Amygdala (tissue), 56 donors: ENCODE measurements around the gene KIF3B.

Experiments
- DNase-seq, 56 donors: peaks; one replicate each; lab custom pipeline; 2025; lab: John Stamatoyannopoulos, UW

The KIF3B gene

GRCh38 chr20:32277361-32278198, at the start of gene KIF3B:
Gene KIF3B (plus strand): TSS chr20:32277651. CDS start chr20:32309778, 32,127 bp downstream.
- DNase-seq: peak; percentile 30 to 89 (median 78)

DNA sequence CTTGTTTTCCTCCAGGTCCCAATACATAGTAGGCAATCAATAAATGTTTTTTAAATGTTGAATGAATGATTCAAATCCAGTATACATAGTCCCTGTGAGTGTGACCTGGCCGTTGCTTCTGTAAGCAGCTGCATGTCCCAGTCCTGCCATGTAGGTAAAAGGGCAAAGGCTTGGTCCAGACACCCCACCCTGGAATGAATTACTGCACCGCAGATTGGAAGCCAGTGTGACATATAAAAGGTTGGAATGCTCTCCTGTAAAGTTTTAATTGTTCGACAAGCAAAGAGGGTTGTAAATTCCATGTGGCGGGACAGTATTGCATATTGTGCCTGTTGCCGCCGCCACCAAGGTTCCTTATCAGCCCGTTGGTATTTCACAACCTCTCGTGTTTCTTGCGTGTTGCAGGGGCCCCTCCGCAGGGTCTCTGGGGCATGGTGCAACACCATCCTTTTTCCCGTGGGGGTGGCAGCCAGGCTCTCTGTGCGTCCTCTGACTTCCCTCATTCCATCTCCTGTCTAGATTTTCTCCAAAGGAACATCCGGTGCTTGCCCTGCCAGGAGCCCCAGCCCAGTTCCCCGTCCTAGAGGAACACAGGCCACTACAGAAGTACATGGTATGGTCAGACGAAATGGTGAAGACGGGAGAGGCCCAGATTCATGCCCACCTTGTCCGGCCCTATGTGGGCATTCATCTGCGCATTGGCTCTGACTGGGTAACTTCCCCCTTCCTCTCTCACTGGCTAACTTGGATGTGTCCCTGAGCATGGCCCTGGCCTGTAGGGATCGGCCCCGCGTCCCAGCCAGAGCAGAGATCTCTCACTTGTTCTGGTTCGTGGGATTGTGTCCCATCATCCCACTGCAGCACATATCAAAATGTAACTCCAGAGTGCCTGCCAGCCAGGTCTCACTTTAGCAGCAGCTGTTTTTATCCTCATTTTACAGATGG, 49.4 kb upstream of the KIF3B start:
- peak in 4 of 56 donors; percentile 2 to 27 (median 6) for DNase-seq

DNA sequence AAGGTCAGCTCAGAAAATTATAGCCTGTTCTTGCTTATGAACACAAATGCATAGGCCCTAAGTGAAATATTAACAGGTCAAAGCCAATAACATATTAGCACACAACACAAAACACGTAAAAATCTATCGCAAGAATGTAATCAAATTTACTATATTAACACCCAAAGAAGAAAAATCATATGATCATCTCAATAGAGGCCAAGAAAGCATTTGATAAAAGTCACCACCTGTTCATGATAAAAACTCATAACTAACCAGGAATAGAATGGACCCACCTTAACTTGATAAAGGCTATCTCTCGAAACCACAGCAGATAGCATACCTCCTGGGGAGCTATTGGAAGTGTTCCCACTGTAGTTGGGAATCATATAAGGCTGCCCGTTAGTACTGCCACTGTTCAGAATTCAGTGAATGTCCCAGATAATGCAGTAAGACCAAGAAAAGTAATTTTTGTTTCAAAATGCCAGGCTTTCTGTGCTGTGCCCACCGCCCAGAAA, 48.2 kb upstream of the KIF3B start:
- no peak for DNase-seq

DNA sequence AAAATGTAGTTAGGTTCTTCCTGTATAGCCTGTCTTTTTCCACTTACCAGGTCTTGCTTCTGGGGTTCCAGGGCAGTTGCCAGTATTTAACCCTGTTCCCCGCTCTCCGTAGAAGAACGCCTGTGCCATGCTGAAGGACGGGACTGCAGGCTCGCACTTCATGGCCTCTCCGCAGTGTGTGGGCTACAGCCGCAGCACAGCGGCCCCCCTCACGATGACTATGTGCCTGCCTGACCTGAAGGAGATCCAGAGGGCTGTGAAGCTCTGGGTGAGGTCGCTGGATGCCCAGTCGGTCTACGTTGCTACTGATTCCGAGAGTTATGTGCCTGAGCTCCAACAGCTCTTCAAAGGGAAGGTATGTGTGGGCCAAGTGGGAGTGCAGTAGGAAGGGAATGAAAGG, 46.7 kb upstream of the KIF3B start:
- no peak for DNase-seq

DNA sequence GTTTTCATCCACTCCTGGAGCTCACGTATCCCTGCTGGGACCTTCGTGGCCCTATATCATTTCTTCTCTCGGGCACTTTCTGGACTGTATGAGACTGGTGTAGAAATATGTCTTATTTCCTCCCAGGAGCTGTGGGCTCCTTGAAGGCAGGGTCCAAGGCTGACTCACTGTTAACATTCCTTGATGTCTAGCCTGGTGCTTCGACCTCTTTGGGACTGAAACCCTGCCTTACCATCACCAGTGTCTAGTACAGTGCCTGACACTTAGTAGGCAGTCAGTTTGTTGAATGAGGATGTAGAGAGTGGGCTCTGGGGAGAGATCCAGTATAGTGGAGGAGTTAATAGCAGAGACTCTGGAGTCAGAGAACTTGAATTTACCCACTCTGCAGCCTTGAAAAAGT, 46.2 kb upstream of the KIF3B start:
- DNase-seq: no peak

GRCh38 chr20:32231847-32232246, 45.6 kb upstream of the KIF3B start:
- DNase-seq: peak in 3 of 56 donors; percentile 5 to 36 (median 16)

- DNase-seq: no peak
Measured at GRCh38 chr20:32232326-32232886, 45.0 kb upstream of the KIF3B start.

GRCh38 chr20:32233286-32233685, 44.2 kb upstream of the KIF3B start:
- DNase-seq: no peak

- no peak for DNase-seq
Measured at GRCh38 chr20:32234135-32234808, 43.2 kb upstream of the KIF3B start.

- DNase-seq: no peak
Measured at GRCh38 chr20:32235331-32236047, 42.0 kb upstream of the KIF3B start.

GRCh38 chr20:32236048-32236533, 41.4 kb upstream of the KIF3B start:
- DNase-seq: no peak

DNA sequence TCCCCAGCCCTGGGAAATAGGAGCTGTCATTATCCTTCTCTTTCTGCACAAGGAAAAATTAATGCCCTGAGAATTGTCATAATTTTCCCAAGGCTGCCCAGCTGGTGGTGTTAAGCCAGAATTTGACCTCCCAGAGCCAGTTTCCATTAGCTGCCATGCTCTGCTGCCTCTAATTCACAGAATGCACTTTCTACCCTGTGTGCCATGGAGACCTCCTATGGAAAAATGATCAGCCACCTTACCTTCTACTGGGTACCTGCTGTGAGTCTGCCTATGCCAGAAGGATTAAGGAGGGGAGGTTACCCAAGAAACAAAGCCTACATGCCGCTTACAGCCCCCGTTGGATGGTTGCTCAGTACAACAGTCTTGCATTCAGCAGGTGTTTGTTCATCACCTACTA, 40.6 kb upstream of the KIF3B start:
- no peak for DNase-seq

- DNase-seq: no peak
Measured at GRCh38 chr20:32237419-32237818, 40.0 kb upstream of the KIF3B start.

DNA sequence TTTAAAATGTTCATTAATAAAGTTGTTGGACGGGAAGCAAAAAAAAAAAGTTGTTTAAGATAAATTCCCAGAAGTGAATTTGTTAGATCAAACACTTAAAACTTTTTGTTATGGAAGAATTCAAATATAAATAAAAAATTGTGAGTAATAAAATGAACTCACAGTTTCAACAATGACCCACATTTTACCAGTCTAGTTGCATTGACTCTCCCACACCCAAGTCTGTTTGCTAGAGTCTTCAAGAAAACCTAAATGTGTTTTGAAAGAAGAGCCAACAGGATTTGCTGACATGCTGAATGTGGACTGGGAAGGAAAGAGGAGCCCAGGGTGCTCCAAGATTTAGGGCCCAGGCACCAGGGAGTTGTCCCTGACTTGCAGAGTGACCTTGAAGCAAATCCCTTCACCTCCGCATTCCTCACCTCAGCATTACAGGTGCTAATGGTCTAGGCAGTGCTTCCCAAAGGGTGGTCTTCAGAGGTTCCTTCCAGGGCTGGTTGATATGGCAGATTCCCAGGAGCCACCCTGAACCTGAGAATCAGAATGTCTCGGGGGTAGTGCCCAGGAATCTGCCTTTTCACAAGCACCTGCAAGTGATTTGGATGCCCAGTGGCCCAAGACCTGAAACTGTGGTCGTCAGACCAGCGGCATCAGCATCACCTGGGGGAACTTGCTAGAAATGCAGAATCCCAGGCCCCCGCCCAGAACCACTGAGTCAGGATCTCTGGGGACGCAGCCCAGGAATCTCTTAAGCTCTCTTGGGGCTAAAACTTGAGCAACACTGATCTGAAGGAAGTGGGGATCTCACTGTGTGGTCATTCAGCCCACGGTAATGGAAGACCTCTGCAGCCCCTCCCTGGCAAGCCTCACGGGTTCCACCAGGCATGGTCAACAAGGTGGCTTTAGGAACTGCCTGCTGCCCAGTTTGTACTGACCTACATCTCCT, 38.7 kb upstream of the KIF3B start:
- DNase-seq: no peak

DNA sequence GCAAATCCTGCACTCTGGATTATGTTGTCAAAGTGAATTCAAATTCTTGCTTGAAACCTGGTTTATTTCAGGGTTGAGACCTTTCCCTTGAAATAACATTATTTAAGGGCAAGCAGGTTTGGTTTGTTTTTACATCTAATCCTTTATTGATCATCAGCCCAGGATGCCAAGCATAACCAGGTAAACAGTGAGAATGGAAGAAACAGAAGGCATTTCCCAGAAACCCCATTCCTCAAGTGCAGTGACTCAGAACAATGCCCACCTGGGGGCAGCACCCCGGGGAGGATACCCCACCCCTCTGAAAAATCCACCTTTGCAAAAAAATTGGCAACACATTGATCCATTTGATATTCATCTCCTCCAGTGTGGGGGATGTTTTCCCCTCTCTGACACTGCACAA, 37.2 kb upstream of the KIF3B start:
- no peak for DNase-seq

- DNase-seq: no peak
Measured at GRCh38 chr20:32241807-32242206, 35.6 kb upstream of the KIF3B start.

DNA sequence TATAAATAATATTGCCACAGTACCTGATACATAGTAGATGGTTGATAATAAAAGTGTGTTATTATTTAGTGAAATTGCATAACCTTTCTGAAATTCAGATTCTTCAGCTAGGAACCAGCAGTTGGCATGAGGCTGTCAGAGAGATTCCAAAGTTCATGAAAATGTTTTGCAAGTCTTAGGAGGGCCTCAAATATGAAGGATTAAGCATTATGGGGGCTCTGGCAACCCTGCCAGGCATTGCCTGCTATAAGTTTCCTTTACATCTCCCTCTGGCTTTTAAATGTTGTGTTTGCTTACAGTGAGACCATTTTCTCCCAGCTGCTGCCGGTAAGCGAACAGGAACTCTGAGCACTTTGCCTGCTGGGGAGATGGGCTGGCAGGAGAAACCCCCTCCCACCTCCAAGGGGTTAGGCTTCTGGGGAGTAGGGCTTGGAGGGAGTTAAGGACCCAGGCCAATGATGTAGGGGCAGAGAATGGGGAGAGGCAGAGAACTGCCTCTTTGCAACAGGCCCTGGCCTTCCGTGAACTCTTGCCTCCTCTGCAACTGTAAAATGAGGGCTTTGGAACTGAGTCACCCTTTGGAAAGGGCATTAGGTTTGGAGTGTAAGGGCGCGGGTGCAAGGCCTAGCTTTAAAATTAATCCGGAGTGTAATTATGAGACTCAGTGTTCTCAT, 33.2 kb upstream of the KIF3B start:
- no peak for DNase-seq

- no peak for DNase-seq
Measured at GRCh38 chr20:32244959-32245358, 32.5 kb upstream of the KIF3B start.
